GM12874 (cell line): ENCODE data around the gene CIAO1.
A peak's percentile ranks its signal among the peaks of the same experiment; 100 is the strongest.

Source experiments
- TF ChIP-seq, protein P1 (sequence below): IDR thresholded peaks from 2 replicates; pipeline ENCODE4 v1.5.1; 2011; ENCODE audit warnings: low read depth, mild to moderate bottlenecking, control low read depth, low read length, moderate library complexity; ENCODE audit not compliant: insufficient read depth

CIAO1 gene

DNA sequence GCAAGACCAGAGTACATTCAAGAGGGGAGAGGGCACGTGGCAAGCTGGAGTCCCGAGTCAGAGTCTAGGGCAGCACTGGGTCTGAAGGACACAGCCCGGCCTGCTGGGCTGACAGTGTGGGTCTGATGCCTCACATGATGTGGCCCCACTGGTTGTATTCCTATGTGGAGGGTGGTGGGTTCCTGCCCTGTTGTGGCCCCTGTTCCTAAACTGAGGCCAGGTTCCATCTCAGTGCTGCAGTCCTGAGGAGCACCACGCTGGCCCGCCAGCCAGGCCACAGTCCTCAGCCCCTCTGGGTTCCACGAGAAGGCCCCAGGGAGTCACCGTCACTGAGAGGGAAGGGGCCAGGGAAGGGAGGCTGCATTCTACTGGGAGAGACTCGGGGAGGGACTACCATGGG, 13.5 kb upstream of the CIAO1 start:
- TF ChIP-seq, protein P1, sequence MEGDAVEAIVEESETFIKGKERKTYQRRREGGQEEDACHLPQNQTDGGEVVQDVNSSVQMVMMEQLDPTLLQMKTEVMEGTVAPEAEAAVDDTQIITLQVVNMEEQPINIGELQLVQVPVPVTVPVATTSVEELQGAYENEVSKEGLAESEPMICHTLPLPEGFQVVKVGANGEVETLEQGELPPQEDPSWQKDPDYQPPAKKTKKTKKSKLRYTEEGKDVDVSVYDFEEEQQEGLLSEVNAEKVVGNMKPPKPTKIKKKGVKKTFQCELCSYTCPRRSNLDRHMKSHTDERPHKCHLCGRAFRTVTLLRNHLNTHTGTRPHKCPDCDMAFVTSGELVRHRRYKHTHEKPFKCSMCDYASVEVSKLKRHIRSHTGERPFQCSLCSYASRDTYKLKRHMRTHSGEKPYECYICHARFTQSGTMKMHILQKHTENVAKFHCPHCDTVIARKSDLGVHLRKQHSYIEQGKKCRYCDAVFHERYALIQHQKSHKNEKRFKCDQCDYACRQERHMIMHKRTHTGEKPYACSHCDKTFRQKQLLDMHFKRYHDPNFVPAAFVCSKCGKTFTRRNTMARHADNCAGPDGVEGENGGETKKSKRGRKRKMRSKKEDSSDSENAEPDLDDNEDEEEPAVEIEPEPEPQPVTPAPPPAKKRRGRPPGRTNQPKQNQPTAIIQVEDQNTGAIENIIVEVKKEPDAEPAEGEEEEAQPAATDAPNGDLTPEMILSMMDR, result no peak

DNA sequence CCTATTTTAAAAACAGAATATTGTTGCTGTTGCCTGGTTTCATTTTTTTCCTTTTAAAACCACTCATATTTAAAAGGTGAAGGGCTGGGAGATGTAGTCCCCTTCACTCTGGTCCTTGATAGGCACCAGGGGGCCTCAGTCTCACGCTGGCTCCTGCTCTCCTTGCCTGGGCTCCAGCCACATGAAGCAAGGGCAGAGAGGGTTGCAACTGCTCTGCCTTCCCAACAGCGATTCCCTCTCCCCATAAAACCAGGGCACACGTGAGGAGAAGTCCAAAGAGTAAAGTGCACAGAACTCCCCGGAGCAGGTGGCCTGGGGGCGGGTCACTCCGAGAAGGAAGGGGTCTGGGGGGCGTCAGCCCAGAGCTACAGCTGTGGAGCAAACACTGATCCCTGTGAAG, 13.0 kb upstream of the CIAO1 start:
- TF ChIP-seq, protein P1, result no peak

DNA sequence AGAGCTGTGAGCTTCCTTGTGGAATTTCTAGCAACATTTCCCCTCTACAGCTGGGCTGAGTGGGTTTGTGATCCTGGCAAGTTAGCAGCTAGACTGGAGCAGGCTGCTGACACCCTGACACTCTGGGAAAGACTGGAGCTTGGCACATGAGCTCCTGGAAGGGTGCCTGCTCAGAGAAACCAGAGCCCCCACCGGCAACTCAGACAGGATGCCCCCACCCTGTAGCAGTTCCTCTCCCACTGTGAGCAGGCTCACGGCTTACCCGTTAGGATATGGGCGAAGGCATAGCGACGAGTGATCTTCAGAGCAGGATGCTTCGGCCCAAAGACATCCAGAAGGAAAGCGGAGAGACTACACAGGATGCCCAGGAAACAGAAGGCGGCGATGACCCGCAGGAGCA, 11.5 kb upstream of the CIAO1 start:
- TF ChIP-seq, protein P1, result no peak

DNA sequence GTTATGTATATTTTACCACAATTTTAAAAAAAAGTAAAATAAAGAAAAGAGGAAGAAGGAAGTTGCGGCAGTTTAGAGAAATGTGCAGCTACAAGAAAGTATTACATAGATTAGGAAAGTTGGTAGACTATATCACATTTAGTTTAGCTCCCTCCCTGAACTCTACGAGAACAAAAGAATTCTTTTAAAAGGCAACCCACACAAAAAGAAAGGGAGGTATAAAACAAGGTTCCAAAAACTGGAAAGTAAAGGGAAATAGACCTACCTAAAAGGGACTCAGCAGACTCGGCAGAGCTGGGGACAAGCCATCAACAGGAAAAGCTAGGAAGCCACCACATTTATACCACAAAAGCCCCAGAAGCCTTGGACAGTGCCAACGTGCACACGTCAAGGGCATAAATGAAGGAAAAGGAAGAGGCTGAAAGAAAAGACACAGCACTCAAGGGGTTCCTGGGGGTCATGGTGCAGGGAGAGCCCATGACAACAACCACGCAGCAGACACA, 9.4 kb upstream of the CIAO1 start:
- TF ChIP-seq, protein P1, result no peak

DNA sequence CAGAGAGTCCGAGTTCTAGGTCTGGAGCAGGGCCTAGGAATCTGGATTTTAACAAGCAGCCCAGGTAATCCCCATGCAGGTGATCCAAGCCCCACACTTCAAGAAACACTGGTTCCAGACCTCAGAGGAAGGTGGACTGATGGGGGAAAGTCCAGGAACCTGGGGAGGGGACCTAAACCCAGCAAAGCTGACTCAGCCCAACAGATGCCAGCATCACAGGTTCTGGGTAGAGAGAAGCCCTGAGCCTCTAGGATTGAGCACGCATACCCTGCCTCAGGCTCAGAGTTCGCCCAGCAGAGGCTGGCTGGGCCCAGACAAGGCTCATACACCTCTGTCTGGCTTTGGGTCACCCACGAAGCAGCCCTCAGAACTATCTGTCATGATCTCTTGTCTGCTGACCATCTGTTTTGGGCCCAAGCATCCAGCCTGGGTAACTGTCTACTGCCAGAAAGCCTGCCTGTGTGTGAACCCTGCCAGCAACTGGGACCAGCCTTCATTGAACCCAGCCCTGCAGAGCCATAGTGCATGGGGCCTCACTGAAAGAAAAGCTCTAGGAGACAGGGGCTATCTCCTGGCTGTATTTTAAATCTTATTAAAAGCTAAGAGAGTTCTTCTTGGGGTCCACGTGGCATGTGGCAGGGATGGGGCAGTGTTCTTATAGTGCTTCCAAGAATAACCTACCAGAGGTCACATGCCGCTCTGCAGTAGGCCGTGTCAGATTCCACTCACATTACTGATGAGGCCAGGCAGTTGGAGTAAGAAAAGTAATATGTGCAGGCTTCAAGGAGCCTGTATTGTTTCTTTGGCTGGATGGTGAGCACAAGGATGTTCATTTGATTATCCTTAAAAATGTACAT, 7.6 kb upstream of the CIAO1 start:
- TF ChIP-seq, protein P1, result no peak

DNA sequence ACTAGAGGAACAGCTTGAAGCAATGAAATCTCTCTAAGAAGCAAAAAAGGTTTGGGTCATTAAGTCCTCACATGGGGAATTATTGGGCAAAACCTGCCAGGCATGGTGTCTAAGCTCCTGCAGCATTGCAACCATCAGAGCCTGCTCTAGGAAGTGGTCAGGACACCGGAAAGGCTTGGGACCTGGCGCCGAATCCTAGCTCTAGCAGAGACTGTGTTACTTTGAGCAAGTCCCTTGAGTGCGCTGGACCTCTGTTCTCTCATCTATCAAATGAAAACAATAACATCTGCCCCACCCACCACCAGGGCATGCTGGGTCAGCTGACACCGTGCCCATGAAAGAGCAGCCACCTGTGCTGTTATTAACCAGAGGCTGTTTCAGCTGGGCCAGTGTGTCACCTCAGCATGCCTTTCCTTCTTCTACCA, 6.5 kb upstream of the CIAO1 start:
- TF ChIP-seq, protein P1, result no peak

DNA sequence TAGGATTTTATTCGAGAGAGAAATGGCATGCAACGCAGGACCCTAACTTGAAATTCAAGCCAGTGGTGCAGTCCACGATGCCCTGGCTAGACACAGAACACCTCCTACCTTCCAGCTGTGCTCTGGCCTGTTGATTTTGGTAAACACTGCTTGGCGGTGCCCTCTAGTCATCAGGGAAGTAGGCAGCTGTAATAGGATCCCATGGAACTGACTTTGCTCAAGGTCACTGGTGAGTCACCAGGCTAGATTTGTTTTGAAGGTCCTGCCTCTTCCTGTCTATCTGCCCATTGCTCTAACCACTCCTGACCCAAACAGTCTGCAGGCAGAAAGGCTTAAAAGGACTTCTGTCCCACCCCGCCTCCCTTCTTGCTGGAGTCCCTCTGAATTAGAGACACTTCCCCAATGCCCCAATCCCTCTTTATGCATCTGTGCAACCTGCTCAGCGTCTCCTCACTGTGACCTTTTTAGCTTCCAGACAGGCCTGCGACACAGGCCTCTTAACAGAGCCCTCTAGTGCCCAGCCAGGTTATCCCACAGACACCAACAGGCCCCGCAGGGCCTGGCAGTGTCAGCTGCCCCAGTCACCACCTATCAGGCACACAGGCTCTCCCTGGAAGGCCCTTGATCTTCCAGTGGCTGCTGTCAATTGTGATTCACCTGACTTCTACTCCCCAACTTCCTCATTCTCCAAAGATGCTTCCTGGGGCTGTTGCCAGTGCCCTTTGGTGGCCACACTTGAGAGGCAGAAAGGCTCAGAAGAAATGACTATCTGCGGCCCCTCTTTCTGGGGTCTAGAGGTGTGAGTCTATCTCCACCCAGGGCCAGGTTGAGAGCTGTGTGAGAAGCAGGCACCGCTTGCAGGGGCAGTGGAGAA, 5.4 kb upstream of the CIAO1 start:
- TF ChIP-seq, protein P1, result peak; percentile 64
